Activated CD8-positive, alpha-beta T cell treated with anti-CD3 and anti-CD28 coated beads, Interleukin-2, amount 10 ng/mL, durations not matched to agents 7 days and 5 days (primary cell): ENCODE data around the gene TTC3. TPM values are rescaled to one million over a fixed set of nuclear protein-coding genes. Genes with fewer than 3 reads are reported as not detected.

Source experiments
- ATAC-seq: fragments of 150-1000 bp; cut with Tn5 transposase; one replicate; pipeline ENCODE4 v1.10.0; 2021; ENCODE audit warnings: moderate library complexity
- CTCF ChIA-PET: fragments of 350-600 bp; sonication (Branson Sonifier 250); formaldehyde crosslinking; loops from one replicate; lab custom pipeline; 2021; ENCODE audit warnings: antibody characterized with exemption; lab: Charles Lee
- POLR2A ChIA-PET: fragments of 350-600 bp; sonication (Branson Sonifier 250); formaldehyde crosslinking; loops from one replicate; lab custom pipeline; 2021; ENCODE audit warnings: antibody characterized with exemption; lab: Charles Lee
- DNase-seq: peaks from one replicate; pipeline ENCODE4 v3.0.0-alpha.2; 2020
- H3K27ac Mint-ChIP-seq: one replicate; pipeline ENCODE4 v1.8.0; 2021; ENCODE audit warnings: mild to moderate bottlenecking, mixed read lengths
- H3K27me3 Mint-ChIP-seq: one replicate; pipeline ENCODE4 v1.8.0; 2021; ENCODE audit warnings: low read depth, mixed read lengths
- H3K36me3 Mint-ChIP-seq: one replicate; pipeline ENCODE4 v1.8.0; 2021; ENCODE audit warnings: low read depth, mixed read lengths
- H3K4me1 Mint-ChIP-seq: one replicate; pipeline ENCODE4 v1.8.0; 2021; ENCODE audit warnings: low read depth, mixed read lengths
- H3K4me3 Mint-ChIP-seq: one replicate; pipeline ENCODE4 v1.8.0; 2021; ENCODE audit warnings: mild to moderate bottlenecking, mixed read lengths
- H3K9me3 Mint-ChIP-seq: one replicate; pipeline ENCODE4 v1.8.0; 2022; ENCODE audit warnings: mixed read lengths; ENCODE audit not compliant: insufficient read depth
- total RNA-seq, 2 experiments: library from RNA; stranded (reverse); gene quantifications; one replicate each; pipeline ENCODE4 v1.2.3, GENCODE V29; 2021

The TTC3 gene
- total RNA-seq, 2 experiments from 2014 or later = 48.3 to 49.5 TPM

- DNase-seq = no peak
- CTCF ChIA-PET = interaction anchor here (1.3 kb wide), 1 partner anchor 24 kb away, joined by 4 read pairs; no protein-coding TSS in a partner anchor
- Mint-ChIP-seq H3K27me3 (no peaks in the 10 kb centered on the region), H3K4me3 (no peak overlapping the region), H3K36me3 (peaks cover 6% of the 10 kb centered on the region), H3K27ac (no peak overlapping the region), H3K9me3 (no peaks in the 10 kb centered on the region), H3K4me1 (peaks cover 26% of the 10 kb centered on the region)
- POLR2A ChIA-PET = interaction anchor here (0.6 kb wide), 1 partner anchor 148 kb away, joined by 3 read pairs; no protein-coding TSS in a partner anchor
- no peak for ATAC-seq
Observed at GRCh38 chr21:37077403-37077802, 4.3 kb downstream of the TTC3 start.

GRCh38 chr21:37079211-37079824 lies 6.3 kb downstream of the TTC3 start:
- CTCF ChIA-PET = interaction anchor here (0.6 to 1.3 kb wide), 2 partner anchors 39 to 102 kb away, joined by 3 to 4 read pairs; no protein-coding TSS in a partner anchor
- H3K4me1 Mint-ChIP-seq = peaks cover 26% of the 10 kb centered on the region
- H3K9me3 Mint-ChIP-seq = no peaks in the 10 kb centered on the region
- H3K4me3 Mint-ChIP-seq = no peak overlapping the region
- POLR2A ChIA-PET = no interaction called here
- H3K36me3 Mint-ChIP-seq = peaks cover 8% of the 10 kb centered on the region
- peak; percentile 60 for ATAC-seq
- DNase-seq = peak; percentile 34
- H3K27me3 Mint-ChIP-seq = no peaks in the 10 kb centered on the region
- no peak overlapping the region for H3K27ac Mint-ChIP-seq

GRCh38 chr21:37082375-37082774 lies 9.3 kb downstream of the TTC3 start:
- ChIA-PET CTCF (interaction anchor here (0.8 kb wide), 1 partner anchor 106 kb away, joined by 3 read pairs; no protein-coding TSS in a partner anchor), POLR2A (no interaction called here)
- H3K27me3 Mint-ChIP-seq = no peaks in the 10 kb centered on the region
- H3K4me1 Mint-ChIP-seq = peaks cover 11% of the 10 kb centered on the region
- no peaks in the 10 kb centered on the region for H3K9me3 Mint-ChIP-seq
- H3K36me3 Mint-ChIP-seq = peaks cover 6% of the 10 kb centered on the region
- no peak for DNase-seq
- no peak overlapping the region for H3K27ac Mint-ChIP-seq
- H3K4me3 Mint-ChIP-seq = no peak overlapping the region
- ATAC-seq = no peak

GRCh38 chr21:37082856-37083528 lies 9.9 kb downstream of the TTC3 start:
- ATAC-seq = no peak
- ChIA-PET POLR2A (no interaction called here), CTCF (no interaction called here)
- Mint-ChIP-seq H3K4me1 (peaks cover 10% of the 10 kb centered on the region), H3K4me3 (no peak overlapping the region), H3K27me3 (no peaks in the 10 kb centered on the region), H3K27ac (no peak overlapping the region), H3K36me3 (peaks cover 6% of the 10 kb centered on the region), H3K9me3 (no peaks in the 10 kb centered on the region)
- no peak for DNase-seq

GRCh38 chr21:37085726-37086125 lies 12.7 kb downstream of the TTC3 start:
- peaks cover 14% of the 10 kb centered on the region for H3K36me3 Mint-ChIP-seq

GRCh38 chr21:37087188-37087587 lies 14.1 kb downstream of the TTC3 start:
- ATAC-seq (no peak), DNase-seq (no peak)
- H3K27me3 Mint-ChIP-seq = no peaks in the 10 kb centered on the region
- H3K4me1 Mint-ChIP-seq = peaks cover 4% of the 10 kb centered on the region
- CTCF ChIA-PET = interaction anchor here (0.9 to 2.1 kb wide), 3 partner anchors 12 to 110 kb away, joined by 3 to 4 read pairs (median 4); no protein-coding TSS in a partner anchor
- peaks cover 19% of the 10 kb centered on the region for H3K36me3 Mint-ChIP-seq
- POLR2A ChIA-PET = interaction anchor here (0.5 kb wide), 1 partner anchor 72 kb away, joined by 3 read pairs; no protein-coding TSS in a partner anchor
- H3K27ac Mint-ChIP-seq = no peak overlapping the region
- no peaks in the 10 kb centered on the region for H3K9me3 Mint-ChIP-seq
- H3K4me3 Mint-ChIP-seq = no peak overlapping the region

More at GRCh38 chr21:37085726-37086125, 12.7 kb downstream of the TTC3 start:
- Mint-ChIP-seq H3K27ac (no peak overlapping the region), H3K9me3 (no peaks in the 10 kb centered on the region), H3K4me1 (peaks cover 6% of the 10 kb centered on the region), H3K4me3 (no peak overlapping the region), H3K27me3 (no peaks in the 10 kb centered on the region)
- no peak for DNase-seq
- no peak for ATAC-seq
- POLR2A ChIA-PET = no interaction called here
- CTCF ChIA-PET = interaction anchor here (1.2 to 2.1 kb wide), 2 partner anchors 15 to 76 kb away, joined by 3 to 4 read pairs; no protein-coding TSS in a partner anchor

GRCh38 chr21:37088186-37088735 lies 15.2 kb downstream of the TTC3 start:
- ATAC-seq = no peak
- no peak for DNase-seq
- H3K27me3 Mint-ChIP-seq = no peaks in the 10 kb centered on the region
- ChIA-PET CTCF (interaction anchor here (1.2 kb wide), 1 partner anchor 10 kb away, joined by 3 read pairs; no protein-coding TSS in a partner anchor), POLR2A (no interaction called here)
- H3K4me3 Mint-ChIP-seq = no peak overlapping the region
- H3K36me3 Mint-ChIP-seq = peaks cover 20% of the 10 kb centered on the region
- no peak overlapping the region for H3K27ac Mint-ChIP-seq
- H3K4me1 Mint-ChIP-seq = peaks cover 2% of the 10 kb centered on the region
- H3K9me3 Mint-ChIP-seq = no peaks in the 10 kb centered on the region

GRCh38 chr21:37093977-37094376 lies 20.9 kb downstream of the TTC3 start:
- no peaks in the 10 kb centered on the region for H3K9me3 Mint-ChIP-seq
- no peak overlapping the region for H3K4me3 Mint-ChIP-seq
- H3K4me1 Mint-ChIP-seq = no peaks in the 10 kb centered on the region
- H3K27me3 Mint-ChIP-seq = no peaks in the 10 kb centered on the region
- DNase-seq (no peak), ATAC-seq (no peak)
- POLR2A ChIA-PET = no interaction called here
- H3K27ac Mint-ChIP-seq = no peak overlapping the region
- H3K36me3 Mint-ChIP-seq = peaks cover 40% of the 10 kb centered on the region
- CTCF ChIA-PET = no interaction called here

GRCh38 chr21:37095821-37096220 lies 22.8 kb downstream of the TTC3 start:
- H3K4me1 Mint-ChIP-seq = no peaks in the 10 kb centered on the region

GRCh38 chr21:37098751-37099150 lies 25.7 kb downstream of the TTC3 start:
- ATAC-seq (no peak), DNase-seq (no peak)
- ChIA-PET CTCF (interaction anchor here (1.5 kb wide), 1 partner anchor 10 kb away, joined by 3 read pairs; no protein-coding TSS in a partner anchor), POLR2A (no interaction called here)
- Mint-ChIP-seq H3K4me3 (no peak overlapping the region), H3K9me3 (no peaks in the 10 kb centered on the region), H3K27ac (no peak overlapping the region), H3K4me1 (no peaks in the 10 kb centered on the region), H3K27me3 (no peaks in the 10 kb centered on the region), H3K36me3 (peaks cover 28% of the 10 kb centered on the region)

More at GRCh38 chr21:37095821-37096220, 22.8 kb downstream of the TTC3 start:
- H3K9me3 Mint-ChIP-seq = no peaks in the 10 kb centered on the region
- ChIA-PET CTCF (no interaction called here), POLR2A (no interaction called here)
- H3K27me3 Mint-ChIP-seq = no peaks in the 10 kb centered on the region
- no peak overlapping the region for H3K4me3 Mint-ChIP-seq
- H3K36me3 Mint-ChIP-seq = peaks cover 35% of the 10 kb centered on the region
- H3K27ac Mint-ChIP-seq = no peak overlapping the region
- ATAC-seq = no peak
- DNase-seq = no peak

- ChIA-PET CTCF (interaction anchor here (1.2 kb wide), 1 partner anchor 20 kb away, joined by 3 read pairs; no protein-coding TSS in a partner anchor), POLR2A (no interaction called here)
- DNase-seq (no peak), ATAC-seq (no peak)
- H3K4me3 Mint-ChIP-seq = no peak overlapping the region
- H3K9me3 Mint-ChIP-seq = no peaks in the 10 kb centered on the region
- no peaks in the 10 kb centered on the region for H3K4me1 Mint-ChIP-seq
- peaks cover 23% of the 10 kb centered on the region for H3K36me3 Mint-ChIP-seq
- no peaks in the 10 kb centered on the region for H3K27me3 Mint-ChIP-seq
- no peak overlapping the region for H3K27ac Mint-ChIP-seq
Observed at GRCh38 chr21:37100316-37100715, 27.3 kb downstream of the TTC3 start.
